Esophagus muscularis mucosa (tissue), 3 donors: ENCODE results near the gene CUBN.
A peak's percentile ranks its signal among the peaks of the same experiment; 100 is the strongest.

Experiments used
- CTCF ChIP-seq, 3 experiments: fragments of 200-600 bp in 2 of 3; fragments of 450-650 bp in 1 of 3; sonication (generic) in 2 of 3; IDR thresholded peaks; one replicate each; pipeline ENCODE4 v1.5.1; 2017 to 2019; ENCODE audit warnings: antibody characterized with exemption in 3 of 3, mild to moderate bottlenecking in 2 of 3, moderate library complexity in 1 of 3
- POLR2AphosphoS5 ChIP-seq, 2 donors: sonication (generic); formaldehyde crosslinking; IDR thresholded peaks; one replicate each; pipeline ENCODE4 v1.6.1; 2017; ENCODE audit warnings: antibody characterized with exemption in 2 of 2

- TF ChIP-seq CTCF (IDR thresholded peaks at IDR 0.05) = no peak
- TF ChIP-seq POLR2AphosphoS5 (IDR thresholded peaks at IDR 0.05) = peak in 1 of 2 donors; percentile 16
Measured at GRCh38 chr10:16968416-16969041, 161.1 kb downstream of the CUBN start.
